HCT116 (cell line): ENCODE results near the gene AKAP1. TPM values are rescaled to one million over a fixed set of nuclear protein-coding genes. Genes with fewer than 3 reads are reported as not detected.

Experiments used
- ATAC-seq: fragments of 200-7000 bp; cut with Tn5 transposase; 2 replicates; pipeline ENCODE4 v1.9.1; 2020; ENCODE audit warnings: mild to moderate bottlenecking, moderate library complexity
- BruUV-seq: library from RNA; stranded (reverse); fragments of 400-500 nt; replicated peaks from 2 replicates; lab custom pipeline; 2021; lab: Mats Ljungman, UMichigan
- CTCF ChIA-PET: fragments of 300-600 bp; sonication (Branson Sonifier 250); formaldehyde crosslinking; loops from one replicate; lab custom pipeline; 2021; ENCODE audit warnings: antibody characterized with exemption; lab: Charles Lee
- POLR2A ChIA-PET: fragments of 300-600, 350-600 bp; sonication (Branson Sonifier 250); formaldehyde crosslinking; loops from one replicate; lab custom pipeline; 2021; ENCODE audit warnings: antibody characterized with exemption; lab: Charles Lee
- RAD21 ChIA-PET, 2 experiments: fragments of 300-600 bp; sonication (Branson Sonifier 250); formaldehyde crosslinking; loops; one replicate each; lab custom pipeline; 2023; ENCODE audit warnings: low total read pairs in 2 of 2; ENCODE audit not compliant: uncharacterized antibody in 2 of 2, unreplicated experiment in 2 of 2, low non-redundant PET in 1 of 2; lab: Charles Lee
- DNase-seq: peaks from one replicate; pipeline ENCODE4 v3.0.0-alpha.2; 2010; ENCODE audit warnings: low read depth, low spot score
- H2AFZ ChIP-seq: fragments of 200-600 bp; shearing (Covaris generic), sonication (generic); 2 replicates; pipeline ENCODE4 v1.6.1; 2017; ENCODE audit warnings: low read depth, mixed run types, mixed read lengths, antibody characterized with exemption, low read length; ENCODE audit not compliant: poor library complexity, severe bottlenecking
- H3K27ac ChIP-seq: 2 replicates; pipeline ENCODE4 v1.5.1; 2012; ENCODE audit warnings: low read depth, low read length
- H3K27me3 ChIP-seq: fragments of 200-600 bp; sonication (generic); 2 replicates; pipeline ENCODE4 v1.6.1; 2016; ENCODE audit warnings: mixed run types, low read length, mixed read lengths; ENCODE audit not compliant: insufficient read depth
- H3K36me3 ChIP-seq, 2 experiments: fragments of 200-500 bp in 1 of 2; fragments of 200-600 bp in 1 of 2; sonication (Bioruptor generic) in 1 of 2; sonication (generic) in 1 of 2; 2 replicates each; pipeline versions ENCODE4 v1.5.1 to v1.6.1; 2014 to 2016; ENCODE audit warnings: low read length in 2 of 2, inconsistent platforms in 1 of 2, mixed read lengths in 1 of 2, mixed run types in 1 of 2; ENCODE audit not compliant: insufficient read depth in 2 of 2, control insufficient read depth in 1 of 2
- H3K4me1 ChIP-seq, 2 experiments: fragments of 200-600 bp in 1 of 2; sonication (generic) in 1 of 2; 2 replicates each; pipeline versions ENCODE4 v1.5.1 to v1.6.1; 2012 to 2017; ENCODE audit warnings: low read length in 2 of 2, inconsistent platforms in 1 of 2, mild to moderate bottlenecking in 1 of 2, mixed read lengths in 1 of 2, mixed run types in 1 of 2, moderate library complexity in 1 of 2; ENCODE audit not compliant: insufficient read depth in 2 of 2, control insufficient read depth in 1 of 2
- H3K4me2 ChIP-seq: fragments of 200-600 bp; sonication (generic); 2 replicates; pipeline ENCODE4 v1.6.1; 2017; ENCODE audit warnings: mixed run types, low read length, mixed read lengths
- H3K4me3 ChIP-seq, 2 experiments: fragments of 200-600 bp in 1 of 2; sonication (generic) in 1 of 2; replicated peaks in 1 of 2; 2 replicates each; pipeline ENCODE4 v1.5.1; 2011 to 2016; ENCODE audit warnings: low read length in 2 of 2, control low read depth in 1 of 2, low read depth in 1 of 2, mild to moderate bottlenecking in 1 of 2, mixed read lengths in 1 of 2, mixed run types in 1 of 2
- H3K79me2 ChIP-seq: fragments of 200-600 bp; sonication (generic); 2 replicates; pipeline ENCODE4 v1.6.1; 2017; ENCODE audit warnings: mild to moderate bottlenecking, mixed run types, low read length, moderate library complexity, mixed read lengths; ENCODE audit not compliant: insufficient read depth
- H3K9ac ChIP-seq: fragments of 200-600 bp; sonication (generic); 2 replicates; pipeline ENCODE4 v1.6.1; 2016; ENCODE audit warnings: low read length, mixed read lengths
- H3K9me2 ChIP-seq: fragments of 200-600 bp; sonication (generic), shearing (Covaris generic); 2 replicates; pipeline ENCODE4 v1.6.1; 2017; ENCODE audit warnings: mixed run types, mild to moderate bottlenecking, moderate library complexity; ENCODE audit not compliant: insufficient read depth
- H3K9me3 ChIP-seq, 2 experiments: fragments of 200-500 bp in 1 of 2; fragments of 200-600 bp in 1 of 2; sonication (Bioruptor generic) in 1 of 2; sonication (generic) in 1 of 2; 2 replicates each; pipeline ENCODE4 v1.6.1; 2014 to 2017; ENCODE audit warnings: low read length in 2 of 2, mixed read lengths in 2 of 2, inconsistent platforms in 1 of 2, low read depth in 1 of 2, mild to moderate bottlenecking in 1 of 2, mixed run types in 1 of 2, moderate library complexity in 1 of 2; ENCODE audit not compliant: control insufficient read depth in 1 of 2, insufficient read depth in 1 of 2
- H4K20me1 ChIP-seq: fragments of 200-600 bp; sonication (generic), shearing (Covaris generic); 2 replicates; pipeline ENCODE4 v1.6.1; 2017; ENCODE audit warnings: mixed run types, mild to moderate bottlenecking, moderate library complexity; ENCODE audit not compliant: insufficient read depth
- SIN3A ChIP-seq: IDR thresholded peaks from 2 replicates; pipeline ENCODE4 v1.6.1; 2012; ENCODE audit warnings: low read depth
- ZNF274 ChIP-seq: fragments of 200-500 bp; sonication (Bioruptor generic); IDR thresholded peaks from 2 replicates; pipeline ENCODE4 v1.6.1; 2014; ENCODE audit warnings: mild to moderate bottlenecking, low read depth, low read length, inconsistent platforms
- intact Hi-C: fragments of 100-400 bp; cut with micrococcal nuclease; formaldehyde crosslinking; loops from 2 replicates; pipeline ENCODE4 v1.10.0; 2022
- total RNA-seq: library from RNA; stranded (reverse); gene quantifications from one replicate; pipeline ENCODE4 v1.2.1, GENCODE V29; 2021; ENCODE audit not compliant: unreplicated experiment
- TF ChIP-seq, protein P1 (sequence below): IDR thresholded peaks from 2 replicates; pipeline ENCODE4 v1.6.1; 2012
- TF ChIP-seq, protein P2 (sequence below): IDR thresholded peaks from 2 replicates; pipeline ENCODE4 v1.6.1; 2012; ENCODE audit warnings: low read depth

Gene AKAP1
- total RNA-seq, 1 experiment from 2014 or later: 51.6 TPM

DNA sequence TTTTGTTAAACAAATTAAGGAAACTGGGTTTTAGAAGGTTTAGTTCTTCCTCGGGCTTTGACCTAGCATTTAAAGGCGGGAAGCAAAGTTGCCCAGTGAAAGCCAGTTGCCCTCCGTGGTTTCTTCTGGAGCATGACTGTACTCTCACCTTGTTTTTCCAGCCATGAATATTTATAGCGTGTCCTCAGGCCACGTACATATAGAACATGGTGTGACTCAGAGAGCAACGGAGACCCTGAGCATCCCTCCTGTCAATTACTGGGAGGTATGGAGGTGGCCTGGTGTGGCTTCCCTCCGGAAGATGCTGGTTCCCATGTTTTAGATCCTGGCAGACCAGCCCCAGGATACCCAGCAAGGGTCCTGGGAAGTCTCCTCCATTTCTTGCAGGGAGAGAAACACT, 48.4 kb downstream of the AKAP1 start:
- no peak for ATAC-seq
- Histone ChIP-seq H3K27me3 (no peaks in the 10 kb centered on the region), H2AFZ (no peak overlapping the region), H3K4me3 (no peak overlapping the region), H3K4me2 (no peak overlapping the region), H3K27ac (no peak overlapping the region), H3K9me3 (no peaks in the 10 kb centered on the region), H3K79me2 (no peaks in the 10 kb centered on the region), H3K9ac (no peak overlapping the region), H3K9me2 (no peaks in the 10 kb centered on the region), H3K36me3 (no peaks in the 10 kb centered on the region), H3K4me1 (peaks cover 0 to 3% of the 10 kb centered on the region in 2 experiments; a peak in 1 of 4 replicates), H4K20me1 (no peaks in the 10 kb centered on the region)
- CTCF ChIA-PET: interaction anchor here (0.5 to 0.7 kb wide), 2 partner anchors 811 to 863 kb away, joined by 3 read pairs; no protein-coding TSS in a partner anchor
- no TSS peak for BruUV-seq
- TF ChIP-seq SIN3A (no peak), ZNF274 (no peak)
- RAD21 ChIA-PET: no interaction called here
- no peak for DNase-seq
- POLR2A ChIA-PET: no interaction called here
- intact Hi-C loops: loop anchor here (5.0 kb wide), 3 partner anchors 464 to 1039 kb away; no protein-coding TSS in a partner anchor

DNA sequence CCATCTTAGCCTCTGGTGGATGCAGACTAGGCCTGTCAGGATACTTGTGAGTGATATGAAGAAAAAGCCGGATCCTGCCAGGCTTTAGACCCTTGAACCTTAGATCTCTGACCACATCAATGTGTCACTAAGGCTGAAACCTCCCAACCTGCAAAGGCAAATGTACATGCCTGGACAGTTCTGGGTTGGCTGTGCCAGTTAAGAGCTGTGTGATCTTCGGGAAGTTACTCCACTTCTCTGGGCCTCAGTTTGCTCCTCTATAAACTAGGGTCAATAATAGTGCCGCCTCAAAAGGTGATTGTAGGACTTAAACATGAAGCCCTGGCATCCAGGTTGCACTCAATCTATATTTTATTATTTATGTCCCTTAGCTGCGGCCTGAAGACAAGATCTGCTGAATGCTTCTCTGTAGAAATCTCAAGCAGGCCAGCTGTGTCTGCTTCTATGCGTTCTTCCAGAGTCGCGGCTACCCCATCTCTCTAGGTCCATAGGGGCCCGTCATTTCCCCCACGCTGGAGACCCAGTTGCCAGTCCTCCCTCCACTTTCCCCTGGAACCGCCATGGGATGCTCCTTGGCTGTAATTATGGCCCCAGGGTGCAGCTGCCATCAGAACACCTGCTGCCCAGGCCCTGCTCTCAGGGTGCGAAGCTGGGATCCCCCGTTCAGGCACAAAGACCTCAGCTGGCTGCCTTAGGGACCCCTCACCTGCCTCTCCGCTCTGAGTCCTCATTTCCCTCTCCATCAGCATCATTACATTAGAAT, 50.2 kb downstream of the AKAP1 start:
- CTCF ChIA-PET: interaction anchor here (1.0 to 2.2 kb wide), 2 partner anchors 108 to 612 kb away, joined by 4 to 6 read pairs; no protein-coding TSS in a partner anchor

More for the DNA sequence above, 50.2 kb downstream of the AKAP1 start:
- TF ChIP-seq, protein P1, sequence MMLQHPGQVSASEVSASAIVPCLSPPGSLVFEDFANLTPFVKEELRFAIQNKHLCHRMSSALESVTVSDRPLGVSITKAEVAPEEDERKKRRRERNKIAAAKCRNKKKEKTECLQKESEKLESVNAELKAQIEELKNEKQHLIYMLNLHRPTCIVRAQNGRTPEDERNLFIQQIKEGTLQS: no peak
- TF ChIP-seq ZNF274: no peak
- TF ChIP-seq, protein P2, sequence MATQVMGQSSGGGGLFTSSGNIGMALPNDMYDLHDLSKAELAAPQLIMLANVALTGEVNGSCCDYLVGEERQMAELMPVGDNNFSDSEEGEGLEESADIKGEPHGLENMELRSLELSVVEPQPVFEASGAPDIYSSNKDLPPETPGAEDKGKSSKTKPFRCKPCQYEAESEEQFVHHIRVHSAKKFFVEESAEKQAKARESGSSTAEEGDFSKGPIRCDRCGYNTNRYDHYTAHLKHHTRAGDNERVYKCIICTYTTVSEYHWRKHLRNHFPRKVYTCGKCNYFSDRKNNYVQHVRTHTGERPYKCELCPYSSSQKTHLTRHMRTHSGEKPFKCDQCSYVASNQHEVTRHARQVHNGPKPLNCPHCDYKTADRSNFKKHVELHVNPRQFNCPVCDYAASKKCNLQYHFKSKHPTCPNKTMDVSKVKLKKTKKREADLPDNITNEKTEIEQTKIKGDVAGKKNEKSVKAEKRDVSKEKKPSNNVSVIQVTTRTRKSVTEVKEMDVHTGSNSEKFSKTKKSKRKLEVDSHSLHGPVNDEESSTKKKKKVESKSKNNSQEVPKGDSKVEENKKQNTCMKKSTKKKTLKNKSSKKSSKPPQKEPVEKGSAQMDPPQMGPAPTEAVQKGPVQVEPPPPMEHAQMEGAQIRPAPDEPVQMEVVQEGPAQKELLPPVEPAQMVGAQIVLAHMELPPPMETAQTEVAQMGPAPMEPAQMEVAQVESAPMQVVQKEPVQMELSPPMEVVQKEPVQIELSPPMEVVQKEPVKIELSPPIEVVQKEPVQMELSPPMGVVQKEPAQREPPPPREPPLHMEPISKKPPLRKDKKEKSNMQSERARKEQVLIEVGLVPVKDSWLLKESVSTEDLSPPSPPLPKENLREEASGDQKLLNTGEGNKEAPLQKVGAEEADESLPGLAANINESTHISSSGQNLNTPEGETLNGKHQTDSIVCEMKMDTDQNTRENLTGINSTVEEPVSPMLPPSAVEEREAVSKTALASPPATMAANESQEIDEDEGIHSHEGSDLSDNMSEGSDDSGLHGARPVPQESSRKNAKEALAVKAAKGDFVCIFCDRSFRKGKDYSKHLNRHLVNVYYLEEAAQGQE: no peak
- TF ChIP-seq, all 23 proteins: peak for 0
- no peak for ATAC-seq
- Histone ChIP-seq H3K9me3 (no peaks in the 10 kb centered on the region), H3K9me2 (no peaks in the 10 kb centered on the region), H3K36me3 (no peaks in the 10 kb centered on the region), H3K4me3 (no peak overlapping the region), H3K27ac (no peak overlapping the region), H3K4me2 (no peak overlapping the region), H3K9ac (no peak overlapping the region), H2AFZ (no peak overlapping the region), H3K4me1 (peaks cover 0 to 3% of the 10 kb centered on the region in 2 experiments; a peak in 1 of 4 replicates), H3K79me2 (no peaks in the 10 kb centered on the region), H4K20me1 (no peaks in the 10 kb centered on the region), H3K27me3 (no peaks in the 10 kb centered on the region)
- intact Hi-C loops: no loop called here
- POLR2A ChIA-PET: no interaction called here
- RAD21 ChIA-PET: no interaction called here
- DNase-seq: no peak
- no TSS peak for BruUV-seq
